ENCODE measurements around the gene CACNA1C. TPM values are rescaled to one million over a fixed set of nuclear protein-coding genes. Genes with fewer than 3 reads are reported as not detected.

CACNA1C gene
- total RNA-seq, 4 donors from 2014 or later = 44.1 to 104 (median 49.4) TPM

- WGBS = 82% methylated on average over 10 of the region's 11 CpGs
- no peak for DNase-seq (ENCODE audit: extremely low spot score)
Measured at GRCh38 chr12:2171672-2172426, 119.1 kb downstream of the CACNA1C start.

GRCh38 chr12:2172491-2173214 is 119.9 kb downstream of the CACNA1C start:
- H3K4me3 ChIP-seq = no peak overlapping the region
- no peaks in the 10 kb centered on the region for H3K27me3 ChIP-seq
- H3K27ac ChIP-seq (replicated peaks in 1 of 4) = peak overlapping the region in 3 of 4 donors; percentile 17 to 79 (median 70)
- H3K9me3 ChIP-seq = peaks cover 0 to 2% (median under 1%) of the 10 kb centered on the region in 4 donors
- peaks cover 61 to 78% (median 74%) of the 10 kb centered on the region in 4 donors for H3K4me1 ChIP-seq
- 62% methylated on average over 12 of the region's 12 CpGs for WGBS
- no peaks in the 10 kb centered on the region for H3K36me3 ChIP-seq
- DNase-seq (ENCODE audit: extremely low spot score) = no peak
- TF ChIP-seq CTCF (IDR thresholded peaks at IDR 0.05) (no peak), POLR2A (IDR thresholded peaks at IDR 0.05; ENCODE audit: low read depth) (no peak), POLR2AphosphoS5 (IDR thresholded peaks at IDR 0.05) (no peak)
- intact Hi-C loops (cut with DNase I) = no loop called here

More at GRCh38 chr12:2171672-2172426, 119.1 kb downstream of the CACNA1C start:
- Histone ChIP-seq H3K36me3 (no peaks in the 10 kb centered on the region), H3K4me3 (no peak overlapping the region), H3K27ac (replicated peaks in 1 of 4) (peak overlapping the region; percentile 68 to 79 (median 74)), H3K9me3 (peaks cover 0 to 10% (median 4%) of the 10 kb centered on the region in 4 donors), H3K27me3 (no peaks in the 10 kb centered on the region), H3K4me1 (peaks cover 60 to 70% (median 66%) of the 10 kb centered on the region in 4 donors)
- TF ChIP-seq POLR2A (IDR thresholded peaks at IDR 0.05; ENCODE audit: low read depth) (no peak), POLR2AphosphoS5 (IDR thresholded peaks at IDR 0.05) (no peak), EP300 (IDR thresholded peaks at IDR 0.05) (no peak), CTCF (IDR thresholded peaks at IDR 0.05) (no peak)
- intact Hi-C loops (cut with DNase I) = no loop called here

- H3K9me3 ChIP-seq = no peaks in the 10 kb centered on the region
- DNase-seq (ENCODE audit: extremely low spot score) = no peak
- intact Hi-C loops (cut with DNase I) = no loop called here
- no peaks in the 10 kb centered on the region for H3K27me3 ChIP-seq
- no peaks in the 10 kb centered on the region for H3K36me3 ChIP-seq
- H3K27ac ChIP-seq (replicated peaks in 1 of 4) = peak overlapping the region in 1 of 4 donors; percentile 79
- no peak overlapping the region for H3K4me3 ChIP-seq
- peaks cover 56 to 85% (median 79%) of the 10 kb centered on the region in 4 donors for H3K4me1 ChIP-seq
- no peak for TF ChIP-seq EP300 (IDR thresholded peaks at IDR 0.05)
- TF ChIP-seq CTCF (IDR thresholded peaks at IDR 0.05) = no peak
- no peak for TF ChIP-seq POLR2AphosphoS5 (IDR thresholded peaks at IDR 0.05)
- TF ChIP-seq POLR2A (IDR thresholded peaks at IDR 0.05; ENCODE audit: low read depth) = no peak
- WGBS = 75% methylated on average over 4 of the region's 4 CpGs
Measured at GRCh38 chr12:2173971-2174370, 121.2 kb downstream of the CACNA1C start.

- no peaks in the 10 kb centered on the region for H3K27me3 ChIP-seq
- intact Hi-C loops (cut with DNase I) = loop anchor here (5.0 kb wide), 1 partner anchor 110 kb away; no protein-coding TSS in a partner anchor
- 57% methylated on average over 6 of the region's 6 CpGs for WGBS
- no peaks in the 10 kb centered on the region for H3K9me3 ChIP-seq
- no peaks in the 10 kb centered on the region for H3K36me3 ChIP-seq
- H3K4me1 ChIP-seq = peaks cover 52 to 85% (median 78%) of the 10 kb centered on the region in 4 donors
- H3K4me3 ChIP-seq = no peak overlapping the region
- TF ChIP-seq POLR2AphosphoS5 (IDR thresholded peaks at IDR 0.05) (no peak), CTCF (IDR thresholded peaks at IDR 0.05) (no peak), POLR2A (IDR thresholded peaks at IDR 0.05; ENCODE audit: low read depth) (no peak), EP300 (IDR thresholded peaks at IDR 0.05) (no peak)
- H3K27ac ChIP-seq (replicated peaks in 1 of 4) = peak overlapping the region; percentile 75 to 89 (median 78)
- DNase-seq (ENCODE audit: extremely low spot score) = no peak
Measured at GRCh38 chr12:2177003-2177402, 124.2 kb downstream of the CACNA1C start.
